ENCODE results near the gene INHBE. TPM values are rescaled to one million over a fixed set of nuclear protein-coding genes. Genes with fewer than 3 reads are reported as not detected.

INHBE gene
- total RNA-seq, 1 donor from 2014 or later = 18.0 TPM

GRCh38 chr12:57474862-57475261, 19.8 kb downstream of the INHBE start:
- DNase-seq = no peak
- Mint-ChIP-seq H3K9me3 (ENCODE audit: unreplicated experiment) (peaks cover 3% of the 10 kb centered on the region), H3K27me3 (ENCODE audit: unreplicated experiment) (peaks cover 13% of the 10 kb centered on the region), H3K4me1 (ENCODE audit: low read depth, unreplicated experiment) (peaks cover 3% of the 10 kb centered on the region), H3K36me3 (ENCODE audit: unreplicated experiment) (peaks cover 31% of the 10 kb centered on the region), H3K27ac (ENCODE audit: unreplicated experiment) (no peak overlapping the region), H3K4me3 (ENCODE audit: unreplicated experiment) (no peak overlapping the region)
- no peak for TF ChIP-seq CTCF (IDR thresholded peaks at IDR 0.05; ENCODE audit: partially characterized antibody, unreplicated experiment)

- no peak overlapping the region for H3K27ac Mint-ChIP-seq (ENCODE audit: unreplicated experiment)
- peaks cover 31% of the 10 kb centered on the region for H3K36me3 Mint-ChIP-seq (ENCODE audit: unreplicated experiment)
- no peak overlapping the region for H3K4me3 Mint-ChIP-seq (ENCODE audit: unreplicated experiment)
- H3K27me3 Mint-ChIP-seq (ENCODE audit: unreplicated experiment) = peaks cover 13% of the 10 kb centered on the region
- peak; percentile 35 for DNase-seq
- H3K4me1 Mint-ChIP-seq (ENCODE audit: low read depth, unreplicated experiment) = peaks cover 3% of the 10 kb centered on the region
- H3K9me3 Mint-ChIP-seq (ENCODE audit: unreplicated experiment) = peaks cover 3% of the 10 kb centered on the region
- no peak for TF ChIP-seq CTCF (IDR thresholded peaks at IDR 0.05; ENCODE audit: partially characterized antibody, unreplicated experiment)
Measured at GRCh38 chr12:57475271-57476161, 20.4 kb downstream of the INHBE start.

- no peak overlapping the region for H3K4me3 Mint-ChIP-seq (ENCODE audit: unreplicated experiment)
- H3K27ac Mint-ChIP-seq (ENCODE audit: unreplicated experiment) = no peak overlapping the region
- H3K27me3 Mint-ChIP-seq (ENCODE audit: unreplicated experiment) = peaks cover 13% of the 10 kb centered on the region
- H3K4me1 Mint-ChIP-seq (ENCODE audit: low read depth, unreplicated experiment) = peaks cover 3% of the 10 kb centered on the region
- peak; percentile 13 for TF ChIP-seq CTCF (IDR thresholded peaks at IDR 0.05; ENCODE audit: partially characterized antibody, unreplicated experiment)
- peaks cover 31% of the 10 kb centered on the region for H3K36me3 Mint-ChIP-seq (ENCODE audit: unreplicated experiment)
- DNase-seq = no peak
- H3K9me3 Mint-ChIP-seq (ENCODE audit: unreplicated experiment) = peaks cover 5% of the 10 kb centered on the region
Measured at GRCh38 chr12:57476162-57476992, 21.3 kb downstream of the INHBE start.

- H3K27me3 Mint-ChIP-seq (ENCODE audit: unreplicated experiment) = peaks cover 13% of the 10 kb centered on the region
- peaks cover 3% of the 10 kb centered on the region for H3K4me1 Mint-ChIP-seq (ENCODE audit: low read depth, unreplicated experiment)
- no peak for TF ChIP-seq CTCF (IDR thresholded peaks at IDR 0.05; ENCODE audit: partially characterized antibody, unreplicated experiment)
- no peak for DNase-seq
- H3K9me3 Mint-ChIP-seq (ENCODE audit: unreplicated experiment) = peaks cover 5% of the 10 kb centered on the region
- H3K4me3 Mint-ChIP-seq (ENCODE audit: unreplicated experiment) = no peak overlapping the region
- H3K36me3 Mint-ChIP-seq (ENCODE audit: unreplicated experiment) = peaks cover 31% of the 10 kb centered on the region
- no peak overlapping the region for H3K27ac Mint-ChIP-seq (ENCODE audit: unreplicated experiment)
Measured at GRCh38 chr12:57476993-57477709, 22.0 kb downstream of the INHBE start.
